K562 (cell line): ENCODE data around the gene CPOX. TPM values are rescaled to one million over a fixed set of nuclear protein-coding genes. Genes with fewer than 3 reads are reported as not detected.

ENCODE experiments used
- ATAC-seq: fragments of 200-7000 bp; cut with Tn5 transposase; 3 replicates; pipeline ENCODE4 v1.9.1; 2020; ENCODE audit warnings: moderate library complexity
- BruUV-seq: library from RNA; stranded (reverse); fragments of 400-500 nt; replicated peaks from 2 replicates; lab custom pipeline; 2021; lab: Mats Ljungman, UMichigan
- CTCF ChIA-PET: fragments of 300-600 bp; formaldehyde crosslinking; extraction: SDS; loops from one replicate; lab custom pipeline; 2021; ENCODE audit warnings: low intra/inter-chr PET ratio; lab: Yijun Ruan, JAX
- POLR2A ChIA-PET: fragments of 300-600, 350-650 bp; sonication (Branson Sonifier 250); formaldehyde crosslinking; extraction: SDS; loops from one replicate; lab custom pipeline; 2021; ENCODE audit warnings: antibody characterized with exemption, inconsistent platforms; lab: Yijun Ruan, JAX
- DNase-seq, 4 experiments: peaks; one replicate each; pipeline versions ENCODE4 v3.0.0 to v3.0.0-alpha.2; 2011 to 2018; ENCODE audit warnings: low spot score in 3 of 4, mixed read lengths in 3 of 4; ENCODE audit errors: extremely low read depth in 1 of 4
- FAIRE-seq: peaks from 2 replicates; lab custom pipeline; 2011; peaks lifted over from hg19 to GRCh38; lab: Jason Lieb, UNC
- H2AFZ ChIP-seq: 2 replicates; pipeline ENCODE4 v1.6.0; 2011; ENCODE audit warnings: low read depth, low read length, control low read depth, inconsistent platforms
- H3K27ac ChIP-seq: fragments of 200-600 bp; 3 replicates; pipeline ENCODE4 v1.8.0; 2011; ENCODE audit warnings: low read depth, mild to moderate bottlenecking, control low read depth, inconsistent platforms, low read length, moderate library complexity, mixed read lengths; ENCODE audit errors: extremely low read depth
- H3K27me3 ChIP-seq, 2 experiments: fragments of 300-600 bp in 1 of 2; 2 replicates in 1 of 2; 3 replicates in 1 of 2; pipeline versions ENCODE4 v1.6.0 to v1.8.0; 2011; ENCODE audit warnings: inconsistent platforms in 2 of 2, low read length in 2 of 2, mild to moderate bottlenecking in 1 of 2, mixed read lengths in 1 of 2, moderate library complexity in 1 of 2; ENCODE audit not compliant: control insufficient read depth in 2 of 2, insufficient read depth in 2 of 2
- H3K36me3 ChIP-seq: fragments of 300-600 bp; 3 replicates; pipeline ENCODE4 v1.8.0; 2011; ENCODE audit warnings: mild to moderate bottlenecking, low read length, inconsistent platforms; ENCODE audit not compliant: control insufficient read depth, insufficient read depth
- H3K4me1 ChIP-seq, 2 experiments: fragments of 200-600 bp in 1 of 2; replicated peaks in 1 of 2; 2 replicates in 1 of 2; 3 replicates in 1 of 2; pipeline versions ENCODE4 v1.5.1 to v1.8.0; 2011; ENCODE audit warnings: inconsistent platforms in 2 of 2, low read length in 2 of 2, mild to moderate bottlenecking in 1 of 2, mixed read lengths in 1 of 2, moderate library complexity in 1 of 2; ENCODE audit not compliant: control insufficient read depth in 2 of 2, insufficient read depth in 2 of 2
- H3K4me2 ChIP-seq: 2 replicates; pipeline ENCODE4 v1.6.1; 2011; ENCODE audit warnings: low read length, control low read depth, inconsistent platforms, mixed read lengths; ENCODE audit not compliant: insufficient read depth
- H3K4me3 ChIP-seq: fragments of 200-600 bp; sonication (generic), shearing (Covaris generic); 2 replicates; pipeline ENCODE4 v1.5.1; 2016; ENCODE audit warnings: control low read depth, inconsistent platforms
- H3K79me2 ChIP-seq: fragments of 200-600 bp; 3 replicates; pipeline ENCODE4 v1.8.0; 2011; ENCODE audit warnings: low read length, inconsistent platforms; ENCODE audit not compliant: control insufficient read depth, insufficient read depth
- H3K9ac ChIP-seq, 2 experiments: 2 replicates each; pipeline versions ENCODE4 v1.6.0 to v1.6.1; 2011; ENCODE audit warnings: low read depth in 2 of 2, low read length in 2 of 2, control low read depth in 1 of 2, inconsistent platforms in 1 of 2, mild to moderate bottlenecking in 1 of 2, mixed read lengths in 1 of 2; ENCODE audit not compliant: insufficient read depth in 1 of 2
- H3K9me1 ChIP-seq: one replicate; pipeline ENCODE4 v1.6.0; 2011; ENCODE audit warnings: inconsistent platforms, mild to moderate bottlenecking, low read length, moderate library complexity; ENCODE audit not compliant: control insufficient read depth, insufficient read depth
- H3K9me3 ChIP-seq: replicated peaks from 2 replicates; pipeline ENCODE4 v1.5.1; 2011; ENCODE audit warnings: low read depth, low read length, inconsistent platforms; ENCODE audit not compliant: control insufficient read depth, insufficient read depth
- H4K20me1 ChIP-seq: replicated peaks from 2 replicates; pipeline ENCODE4 v1.6.1; 2011; ENCODE audit warnings: low read length, inconsistent platforms, mixed read lengths; ENCODE audit not compliant: control insufficient read depth, insufficient read depth
- CHD2 ChIP-seq: IDR thresholded peaks from 2 replicates; pipeline ENCODE4 v1.6.1; 2011; ENCODE audit warnings: low read depth, low read length
- ERF ChIP-seq: fragments of 450-650 bp; formaldehyde crosslinking; IDR thresholded peaks from 2 replicates; pipeline ENCODE4 v1.4.0; 2020; ENCODE audit warnings: mild to moderate bottlenecking, mixed read lengths
- HDAC8 ChIP-seq: fragments of 450-650 bp; IDR thresholded peaks from 2 replicates; pipeline ENCODE4 v1.6.1; 2016; ENCODE audit warnings: mild to moderate bottlenecking, missing genetic modification characterization, moderate library complexity, missing compliant biosample characterization
- HNRNPK ChIP-seq: fragments of 200-400 bp; formaldehyde crosslinking; IDR thresholded peaks from one replicate; pipeline ENCODE4 v1.6.1; 2018; ENCODE audit warnings: mild to moderate bottlenecking, low read depth, low read length; ENCODE audit not compliant: poor library complexity, severe bottlenecking
- IRF2 ChIP-seq: sonication (generic); formaldehyde crosslinking; IDR thresholded peaks from 2 replicates; pipeline ENCODE4 v1.8.1; 2022; ENCODE audit warnings: mild to moderate bottlenecking, missing genetic modification reagents
- JUN ChIP-seq, 2 experiments: sonication (generic) in 1 of 2; formaldehyde crosslinking in 1 of 2; IDR thresholded peaks; 2 replicates each; pipeline versions ENCODE4 v1.6.1 to v1.8.0; 2012 to 2022; ENCODE audit warnings: borderline replicate concordance in 2 of 2, mild to moderate bottlenecking in 2 of 2, improper control_type of control experiment in 1 of 2, low read depth in 1 of 2, low read length in 1 of 2, missing genetic modification reagents in 1 of 2
- MCM2 ChIP-seq: fragments of 450-650 bp; IDR thresholded peaks from 2 replicates; pipeline ENCODE4 v1.6.1; 2017; ENCODE audit warnings: low read depth, mild to moderate bottlenecking
- POLR2A ChIP-seq: fragments of 450-650 bp; conservative IDR thresholded peaks from 2 replicates; pipeline ENCODE4 v1.6.1; 2016
- POLR2B ChIP-seq: fragments of 450-650 bp; IDR thresholded peaks from 2 replicates; pipeline ENCODE4 v1.6.1; 2018; ENCODE audit warnings: low read depth; ENCODE audit not compliant: partially characterized antibody
- TGIF2 ChIP-seq: sonication (generic); formaldehyde crosslinking; IDR thresholded peaks from 2 replicates; pipeline ENCODE4 v1.8.1; 2022; ENCODE audit warnings: mild to moderate bottlenecking, missing genetic modification reagents, moderate library complexity
- ZC3H4 ChIP-seq: sonication (generic); formaldehyde crosslinking; IDR thresholded peaks from 2 replicates; pipeline ENCODE4 v1.9.0; 2021; ENCODE audit warnings: missing genetic modification reagents, borderline replicate concordance
- ZNF24 ChIP-seq: fragments of 450-650 bp; IDR thresholded peaks from 2 replicates; pipeline ENCODE4 v1.6.1; 2016
- ZNF311 ChIP-seq: fragments of 250-450 bp; sonication (Bioruptor Pico); IDR thresholded peaks from 2 replicates; pipeline ENCODE4 v1.4.0; 2020; ENCODE audit warnings: mild to moderate bottlenecking, moderate library complexity
- ZNF644 ChIP-seq: fragments of 200-800 bp; sonication (Bioruptor generic); IDR thresholded peaks from 2 replicates; pipeline ENCODE4 v1.6.1; 2016; ENCODE audit warnings: low read depth, missing genetic modification characterization, missing compliant biosample characterization
- ZZZ3 ChIP-seq: fragments of 450-650 bp; IDR thresholded peaks from 2 replicates; pipeline ENCODE4 v1.6.1; 2016; ENCODE audit warnings: antibody characterized with exemption, mild to moderate bottlenecking, moderate library complexity
- WGBS: fragments of 100-300 bp; shearing (Covaris generic); methylation state at CpG from one replicate; pipeline ENCODE4 v1.1.6; 2016; ENCODE audit warnings: low coverage, mixed read lengths; ENCODE audit not compliant: insufficient coverage; ENCODE audit errors: missing lambda C conversion rate; 5-methylcytosine and 5-hydroxymethylcytosine counted together
- in situ Hi-C: fragments of 300-500 bp; cut with MboI; formaldehyde crosslinking; loops from 4 replicates; pipeline ENCODE4 v1.15.0; 2018; ENCODE audit warnings: inconsistent platforms, mixed read lengths
- intact Hi-C: fragments of 100-400 bp; cut with micrococcal nuclease; formaldehyde crosslinking; loops from 2 replicates; pipeline ENCODE4 v1.14.2; 2022
- polyA plus RNA-seq, 8 experiments: library from polyadenylated mRNA; depleted of rRNA in 4 of 8; stranded (reverse) in 5 of 8; unstranded in 3 of 8; fragments of >200 nt; fragmentation: Nextera tagmentation in 2 of 8; fragmentation: Illumina TruSeq in 1 of 8; extraction: Ambion mirVana in 2 of 8; extraction: Trizol in 1 of 8; gene quantifications; 2 replicates each; pipeline versions ENCODE4 v1.2.1 to v1.2.3, GENCODE V29; 2011 to 2014; ENCODE audit warnings: inconsistent platforms in 1 of 8, missing spikeins in 1 of 8
- total RNA-seq, 7 experiments: library from RNA; depleted of rRNA in 6 of 7; stranded (reverse); fragments of >200 nt in 6 of 7; fragmentation: Illumina TruSeq in 2 of 7; extraction: Trizol in 2 of 7; gene quantifications; 2 replicates each; pipeline versions ENCODE4 v1.2.1 to v1.2.3, GENCODE V29; 2011 to 2021; ENCODE audit warnings: low replicate concordance in 1 of 7
- TF ChIP-seq, protein P1 (sequence below): fragments of 450-650 bp; IDR thresholded peaks from 2 replicates; pipeline ENCODE4 v1.6.1; 2018; ENCODE audit not compliant: partially characterized antibody
- TF ChIP-seq, protein P2 (sequence below): fragments of 450-650 bp; conservative IDR thresholded peaks from 2 replicates; pipeline ENCODE4 v1.6.1; 2016; ENCODE audit warnings: missing genetic modification characterization, low read depth, mild to moderate bottlenecking, control low read depth, missing compliant biosample characterization

Gene CPOX
- total and polyA plus RNA-seq, 9 of the 15 experiments (the other 6 are each of a cell fraction or from before 2014, with no cell fraction given): 14.6 to 82.1 (median 24.8) TPM

- TF ChIP-seq POLR2B: no peak
- TF ChIP-seq, all 486 proteins: peak for 48
These were observed 41.7 kb downstream of the CPOX start (continued) for GRCh38 chr3:98551754-98552153.

DNA sequence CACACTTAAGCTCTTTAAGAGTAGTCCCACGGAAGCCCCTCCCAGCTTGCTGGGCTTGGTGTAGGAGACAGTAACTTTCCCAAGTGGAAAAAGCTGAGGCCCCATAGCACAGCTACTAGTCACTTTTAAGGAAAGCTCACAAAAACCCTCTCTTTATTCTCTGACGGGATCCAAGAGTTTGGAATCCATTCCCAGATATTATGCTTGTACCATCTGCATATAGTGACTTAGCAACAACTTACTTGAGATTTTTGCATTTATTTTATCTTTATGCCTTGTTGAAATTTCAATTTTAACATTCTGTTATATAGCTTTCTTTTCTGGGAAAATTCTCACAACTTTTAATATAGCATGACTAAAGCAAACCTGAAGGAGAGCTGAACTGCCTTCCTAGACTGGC, 42.2 kb downstream of the CPOX start:
- BruUV-seq: no TSS peak
- H3K27me3 ChIP-seq: no peaks in the 10 kb centered on the region
- no peak overlapping the region; a peak in 1 of 4 replicates for H3K9ac ChIP-seq
- H3K9me3 ChIP-seq: no peaks in the 10 kb centered on the region
- peak overlapping the region; percentile 54; the same call in 1 of the 3 replicates for H3K27ac ChIP-seq
- FAIRE-seq: no peak
- no peaks in the 10 kb centered on the region for H4K20me1 ChIP-seq
- POLR2A ChIA-PET: interaction anchor here (0.6 kb wide), 1 partner anchor 19 kb away, joined by 3 read pairs; no protein-coding TSS in a partner anchor
- no peak overlapping the region for H3K4me3 ChIP-seq
- no peaks in the 10 kb centered on the region for H3K79me2 ChIP-seq
- WGBS: 73% methylated on average over 2 of the region's 2 CpGs
- no peak overlapping the region for H3K4me2 ChIP-seq
- no peak for DNase-seq
- CTCF ChIA-PET: no interaction called here
- H2AFZ ChIP-seq: peak overlapping the region; percentile 79
- peak; percentile 54 for ATAC-seq
- intact Hi-C loops: no loop called here
- in situ Hi-C loops: no loop called here
- peaks cover 4 to 37% of the 10 kb centered on the region in 2 experiments for H3K4me1 ChIP-seq
- no peaks in the 10 kb centered on the region for H3K9me1 ChIP-seq
- H3K36me3 ChIP-seq: no peaks in the 10 kb centered on the region; the same call in 2 of the 3 replicates
- TF ChIP-seq, protein P1, sequence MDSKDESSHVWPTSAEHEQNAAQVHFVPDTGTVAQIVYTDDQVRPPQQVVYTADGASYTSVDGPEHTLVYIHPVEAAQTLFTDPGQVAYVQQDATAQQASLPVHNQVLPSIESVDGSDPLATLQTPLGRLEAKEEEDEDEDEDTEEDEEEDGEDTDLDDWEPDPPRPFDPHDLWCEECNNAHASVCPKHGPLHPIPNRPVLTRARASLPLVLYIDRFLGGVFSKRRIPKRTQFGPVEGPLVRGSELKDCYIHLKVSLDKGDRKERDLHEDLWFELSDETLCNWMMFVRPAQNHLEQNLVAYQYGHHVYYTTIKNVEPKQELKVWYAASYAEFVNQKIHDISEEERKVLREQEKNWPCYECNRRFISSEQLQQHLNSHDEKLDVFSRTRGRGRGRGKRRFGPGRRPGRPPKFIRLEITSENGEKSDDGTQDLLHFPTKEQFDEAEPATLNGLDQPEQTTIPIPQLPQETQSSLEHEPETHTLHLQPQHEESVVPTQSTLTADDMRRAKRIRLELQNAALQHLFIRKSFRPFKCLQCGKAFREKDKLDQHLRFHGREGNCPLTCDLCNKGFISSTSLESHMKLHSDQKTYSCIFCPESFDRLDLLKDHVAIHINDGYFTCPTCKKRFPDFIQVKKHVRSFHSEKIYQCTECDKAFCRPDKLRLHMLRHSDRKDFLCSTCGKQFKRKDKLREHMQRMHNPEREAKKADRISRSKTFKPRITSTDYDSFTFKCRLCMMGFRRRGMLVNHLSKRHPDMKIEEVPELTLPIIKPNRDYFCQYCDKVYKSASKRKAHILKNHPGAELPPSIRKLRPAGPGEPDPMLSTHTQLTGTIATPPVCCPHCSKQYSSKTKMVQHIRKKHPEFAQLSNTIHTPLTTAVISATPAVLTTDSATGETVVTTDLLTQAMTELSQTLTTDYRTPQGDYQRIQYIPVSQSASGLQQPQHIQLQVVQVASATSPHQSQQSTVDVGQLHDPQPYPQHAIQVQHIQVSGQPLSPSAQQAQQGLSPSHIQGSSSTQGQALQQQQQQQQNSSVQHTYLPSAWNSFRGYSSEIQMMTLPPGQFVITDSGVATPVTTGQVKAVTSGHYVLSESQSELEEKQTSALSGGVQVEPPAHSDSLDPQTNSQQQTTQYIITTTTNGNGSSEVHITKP: no peak
- TF ChIP-seq TGIF2 (CRISPR knock-in tag): no peak
- no peak for TF ChIP-seq HDAC8
- no peak for TF ChIP-seq HNRNPK
- TF ChIP-seq ZC3H4 (CRISPR knock-in tag): no peak
- no peak for TF ChIP-seq ZZZ3
- no peak for TF ChIP-seq MCM2
- no peak for TF ChIP-seq ERF (CRISPR knock-in tag)
- no peak for TF ChIP-seq CHD2
- no peak for TF ChIP-seq POLR2A
- TF ChIP-seq IRF2 (CRISPR knock-in tag): no peak
- no peak for TF ChIP-seq ZNF24
- TF ChIP-seq JUN (IDR thresholded peaks at IDR 0.05; ENCODE audit: borderline replicate concordance, low read depth, low read length): no peak
- no peak for TF ChIP-seq JUN (CRISPR knock-in tag; IDR thresholded peaks at IDR 0.05; ENCODE audit: borderline replicate concordance)
- TF ChIP-seq ZNF311 (CRISPR knock-in tag): no peak
- no peak for TF ChIP-seq ZNF644
- TF ChIP-seq, protein P2, sequence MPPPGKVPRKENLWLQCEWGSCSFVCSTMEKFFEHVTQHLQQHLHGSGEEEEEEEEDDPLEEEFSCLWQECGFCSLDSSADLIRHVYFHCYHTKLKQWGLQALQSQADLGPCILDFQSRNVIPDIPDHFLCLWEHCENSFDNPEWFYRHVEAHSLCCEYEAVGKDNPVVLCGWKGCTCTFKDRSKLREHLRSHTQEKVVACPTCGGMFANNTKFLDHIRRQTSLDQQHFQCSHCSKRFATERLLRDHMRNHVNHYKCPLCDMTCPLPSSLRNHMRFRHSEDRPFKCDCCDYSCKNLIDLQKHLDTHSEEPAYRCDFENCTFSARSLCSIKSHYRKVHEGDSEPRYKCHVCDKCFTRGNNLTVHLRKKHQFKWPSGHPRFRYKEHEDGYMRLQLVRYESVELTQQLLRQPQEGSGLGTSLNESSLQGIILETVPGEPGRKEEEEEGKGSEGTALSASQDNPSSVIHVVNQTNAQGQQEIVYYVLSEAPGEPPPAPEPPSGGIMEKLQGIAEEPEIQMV (tag): no peak
